Activated T-helper 1 cell treated with anti-CD3 and anti-CD28 coated beads, Interleukin-12 subunit alpha, Interleukin-12 subunit beta, Interleukin-2, Interleukin-4 antibody, amounts not matched to agents 30 ng/mL and 10 ng/mL and 1 ng/mL, durations not matched to agents 14 hours and 24 hours and 36 hours (primary cell): ENCODE measurements around the gene PSMB1. TPM values are rescaled to one million over a fixed set of nuclear protein-coding genes. Genes with fewer than 3 reads are reported as not detected.

Experiments
- DNase-seq: peaks from one replicate; pipeline ENCODE4 v3.0.0; 2021; ENCODE audit warnings: low spot score
- H3K27ac Mint-ChIP-seq: one replicate; pipeline ENCODE4 v1.8.0; 2021; ENCODE audit warnings: mild to moderate bottlenecking, mixed read lengths
- H3K27me3 Mint-ChIP-seq: one replicate; pipeline ENCODE4 v1.8.0; 2022; ENCODE audit warnings: mild to moderate bottlenecking, moderate library complexity, mixed read lengths; ENCODE audit not compliant: insufficient read depth
- H3K36me3 Mint-ChIP-seq: one replicate; pipeline ENCODE4 v1.8.0; 2021; ENCODE audit warnings: low read depth, mixed read lengths
- H3K4me1 Mint-ChIP-seq: one replicate; pipeline ENCODE4 v1.8.0; 2021; ENCODE audit warnings: low read depth, mixed read lengths
- H3K4me3 Mint-ChIP-seq: one replicate; pipeline ENCODE4 v1.8.0; 2021; ENCODE audit warnings: mild to moderate bottlenecking, moderate library complexity, mixed read lengths
- H3K9me3 Mint-ChIP-seq: one replicate; pipeline ENCODE4 v1.8.0; 2021; ENCODE audit warnings: mixed read lengths
- intact Hi-C: fragments of 100-400 bp; cut with micrococcal nuclease; formaldehyde crosslinking; loops from one replicate; pipeline ENCODE4 v1.15.1; 2024
- total RNA-seq: library from RNA; stranded (reverse); gene quantifications from 2 replicates; pipeline ENCODE4 v1.2.3, GENCODE V29; 2022

PSMB1 gene
- total RNA-seq, 1 donor from 2014 or later = 265 TPM

DNA sequence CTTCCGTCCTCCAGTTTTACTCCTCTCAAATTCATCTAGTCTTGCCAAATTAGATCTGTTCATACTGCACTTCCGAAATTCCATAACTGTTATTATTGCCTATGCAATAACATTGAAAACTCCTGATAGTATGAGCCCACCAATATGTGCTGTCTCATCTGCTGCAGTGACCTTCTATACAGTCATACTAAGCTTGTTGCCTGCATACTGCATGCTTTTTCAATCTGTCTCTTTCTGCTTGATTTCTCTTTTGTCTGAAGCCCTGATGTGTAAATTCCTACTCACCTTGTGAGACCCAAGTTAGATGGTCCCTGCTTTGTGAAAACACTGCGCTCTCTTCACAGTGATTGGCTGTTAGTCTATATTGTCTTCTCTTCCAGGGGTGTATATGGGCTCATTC lies 2.2 kb upstream of the PSMB1 start:
- peaks cover 22% of the 10 kb centered on the region for H3K36me3 Mint-ChIP-seq
- H3K27ac Mint-ChIP-seq = no peak overlapping the region
- H3K9me3 Mint-ChIP-seq = no peaks in the 10 kb centered on the region
- H3K4me3 Mint-ChIP-seq = no peak overlapping the region
- no peaks in the 10 kb centered on the region for H3K27me3 Mint-ChIP-seq
- peaks cover 25% of the 10 kb centered on the region for H3K4me1 Mint-ChIP-seq
- intact Hi-C loops = no loop called here
- no peak for DNase-seq

DNA sequence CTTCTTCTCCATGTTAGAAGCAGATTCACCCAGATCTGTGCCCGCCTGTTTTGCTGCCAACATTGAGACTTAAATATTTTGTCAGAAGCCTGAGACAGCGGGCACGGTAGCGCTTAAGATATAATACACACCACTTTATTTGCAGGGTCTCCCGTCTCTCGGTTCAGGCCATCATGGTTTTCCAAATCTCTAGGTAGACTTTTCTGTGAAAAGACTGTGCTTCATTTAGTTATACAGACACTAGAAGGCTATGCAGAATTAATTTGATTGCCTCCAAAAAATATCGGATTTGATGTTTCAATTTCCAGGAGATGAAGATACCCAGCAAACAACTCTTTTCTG lies 1.7 kb upstream of the PSMB1 start:
- peaks cover 30% of the 10 kb centered on the region for H3K4me1 Mint-ChIP-seq
- no peak overlapping the region for H3K27ac Mint-ChIP-seq
- peaks cover 20% of the 10 kb centered on the region for H3K36me3 Mint-ChIP-seq
- DNase-seq = no peak
- H3K27me3 Mint-ChIP-seq = no peaks in the 10 kb centered on the region
- no peak overlapping the region for H3K4me3 Mint-ChIP-seq
- no peaks in the 10 kb centered on the region for H3K9me3 Mint-ChIP-seq
- intact Hi-C loops = loop anchor here (1.0 kb wide), 6 partner anchors 30 to 852 kb away; partner anchors contain the start of genes C6orf120, DYNLT2, ERMARD and FAM120B

DNA sequence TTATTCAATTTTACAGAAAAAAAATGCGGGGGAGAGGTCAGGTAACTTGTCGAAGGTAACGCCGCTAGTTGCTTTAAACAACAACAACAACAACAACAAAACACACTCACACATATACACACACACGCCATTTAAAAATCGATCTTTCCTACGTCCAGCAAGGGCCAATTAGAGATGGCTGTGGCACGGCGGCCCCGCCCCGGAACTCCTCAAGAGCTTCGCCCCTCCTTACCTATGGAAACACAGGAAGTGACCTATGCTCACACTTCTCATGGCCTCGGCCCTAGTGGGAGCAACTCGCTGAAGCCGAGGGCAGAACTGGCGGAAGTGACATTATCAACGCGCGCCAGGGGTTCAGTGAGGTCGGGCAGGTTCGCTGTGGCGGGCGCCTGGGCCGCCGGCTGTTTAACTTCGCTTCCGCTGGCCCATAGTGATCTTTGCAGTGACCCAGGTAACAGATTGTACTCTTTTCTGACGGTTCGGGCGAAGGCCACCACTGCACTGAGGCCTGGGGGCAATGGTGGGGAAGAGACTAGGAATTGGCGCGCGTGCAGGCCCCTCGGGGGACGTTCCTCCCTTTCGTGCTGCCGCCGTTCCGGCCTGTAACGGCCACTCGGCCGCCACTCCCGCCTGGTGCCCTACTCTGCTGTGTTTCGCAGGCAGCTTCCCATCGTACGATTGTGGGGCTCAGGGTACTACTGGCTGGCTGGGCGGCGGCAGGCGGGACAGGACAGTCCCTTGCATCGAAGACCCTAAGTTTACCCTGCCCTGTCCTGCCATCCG lies 1.1 kb upstream of the PSMB1 start, which contains the start of gene TBP:
TBP (plus strand) TSS at position 357 of the 783 bp plus-strand sequence. CDS start 2,661 bp downstream, outside the sequence.
- H3K27me3 Mint-ChIP-seq = no peaks in the 10 kb centered on the region

DNA sequence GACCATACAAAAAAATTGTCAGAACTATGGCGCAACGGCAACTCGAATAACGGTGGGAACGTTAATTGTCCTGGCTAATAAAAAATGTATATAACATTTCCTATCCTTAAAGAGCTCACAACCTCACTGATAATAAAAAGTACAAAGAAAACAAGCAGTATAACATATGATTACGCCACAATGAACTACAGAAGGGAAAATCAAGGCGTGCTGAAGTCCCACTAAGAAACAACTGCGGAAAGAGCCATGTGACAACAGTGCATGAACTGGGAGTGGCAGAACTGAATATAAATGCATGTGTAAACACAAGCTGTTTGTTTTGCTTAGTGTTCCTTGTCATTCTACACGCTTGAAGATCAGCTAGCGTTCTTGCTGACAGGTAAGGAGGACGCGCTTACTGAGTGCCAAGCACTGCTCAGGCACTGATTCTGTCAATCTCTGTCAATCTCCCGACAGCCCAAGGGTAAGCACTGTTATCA lies 466 bp upstream of the PSMB1 start:
- H3K4me1 Mint-ChIP-seq = peaks cover 35% of the 10 kb centered on the region
- no peaks in the 10 kb centered on the region for H3K9me3 Mint-ChIP-seq
- peaks cover 20% of the 10 kb centered on the region for H3K36me3 Mint-ChIP-seq
- H3K27ac Mint-ChIP-seq = no peak overlapping the region
- no peak for DNase-seq
- intact Hi-C loops = loop anchor here (1.0 kb wide), 6 partner anchors 31 to 851 kb away; partner anchors contain the start of genes C6orf120, DYNLT2, ERMARD and FAM120B
- no peak overlapping the region for H3K4me3 Mint-ChIP-seq
- no peaks in the 10 kb centered on the region for H3K27me3 Mint-ChIP-seq

More for the DNA sequence above, 1.1 kb upstream of the PSMB1 start, which contains the start of gene TBP:
- intact Hi-C loops = loop anchor here (1.0 kb wide), 6 partner anchors 30 to 852 kb away; partner anchors contain the start of genes C6orf120, DYNLT2, ERMARD and FAM120B
- Mint-ChIP-seq H3K4me1 (peaks cover 34% of the 10 kb centered on the region), H3K4me3 (no peak within 1 kb of the TSS), H3K36me3 (peaks cover 17% of the 10 kb centered on the region), H3K9me3 (no peaks in the 10 kb centered on the region), H3K27ac (no peak within 1 kb of the TSS)
- DNase-seq = peak; percentile 96

DNA sequence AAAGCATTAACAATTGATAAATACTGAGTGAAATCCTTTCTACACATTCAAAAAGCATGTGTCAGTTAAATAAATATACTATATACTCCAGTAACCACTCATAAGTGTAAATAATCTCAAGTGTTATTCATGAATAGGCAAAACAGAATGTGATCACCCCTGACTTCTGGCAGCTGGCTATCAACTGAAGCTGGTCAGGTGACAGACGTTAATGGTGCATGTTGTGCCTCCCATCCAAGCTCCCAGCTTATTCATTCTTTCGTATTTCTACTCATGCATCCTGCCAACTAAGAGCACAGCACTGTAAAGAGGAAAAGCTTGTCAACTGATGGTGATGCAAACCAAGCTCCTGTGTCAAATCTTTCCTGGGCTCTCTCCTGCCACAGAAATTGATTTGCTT lies 7.7 kb downstream of the PSMB1 start:
- intact Hi-C loops = no loop called here
- H3K27me3 Mint-ChIP-seq = no peaks in the 10 kb centered on the region
- H3K9me3 Mint-ChIP-seq = no peaks in the 10 kb centered on the region
- H3K4me3 Mint-ChIP-seq = no peak overlapping the region
- H3K4me1 Mint-ChIP-seq = peaks cover 51% of the 10 kb centered on the region
- H3K27ac Mint-ChIP-seq = no peak overlapping the region
- no peak for DNase-seq
- peaks cover 59% of the 10 kb centered on the region for H3K36me3 Mint-ChIP-seq

DNA sequence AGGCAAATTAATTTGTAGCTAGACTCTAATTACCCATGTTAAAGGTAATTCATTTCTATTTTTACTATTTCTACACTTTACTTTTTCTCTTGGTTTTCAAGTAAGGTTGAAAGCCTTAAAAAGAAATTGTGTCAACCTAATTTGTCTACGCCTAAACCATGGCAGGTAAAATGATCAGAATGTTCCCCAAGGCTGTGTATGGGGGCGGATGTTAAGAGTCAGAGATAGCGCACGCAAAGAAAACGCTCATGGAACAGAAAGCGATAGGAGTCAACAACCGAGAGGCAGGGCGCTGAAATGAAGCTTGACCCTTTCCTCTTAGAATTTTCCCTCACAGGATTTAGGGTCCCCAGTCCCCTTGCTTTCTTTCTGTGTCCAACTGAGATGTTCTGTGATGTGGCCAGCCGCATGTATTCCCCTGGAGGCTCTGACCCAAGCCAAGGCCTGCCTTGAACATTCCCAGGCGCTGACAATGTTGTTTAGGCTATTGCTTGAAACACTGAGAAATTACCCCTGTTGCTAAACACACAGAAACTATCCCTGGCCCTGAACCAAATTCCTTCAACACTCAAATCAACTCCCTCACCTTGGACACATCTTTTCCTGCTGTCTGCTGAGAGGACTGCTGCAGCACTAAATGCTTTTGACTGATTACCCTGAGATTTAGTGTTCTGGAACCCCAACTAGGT lies 10.9 kb downstream of the PSMB1 start:
- H3K4me3 Mint-ChIP-seq = no peak overlapping the region
- H3K9me3 Mint-ChIP-seq = no peaks in the 10 kb centered on the region
- peaks cover 30% of the 10 kb centered on the region for H3K4me1 Mint-ChIP-seq
- intact Hi-C loops = no loop called here
- no peak for DNase-seq
- no peaks in the 10 kb centered on the region for H3K27me3 Mint-ChIP-seq
- H3K36me3 Mint-ChIP-seq = peaks cover 53% of the 10 kb centered on the region
- H3K27ac Mint-ChIP-seq = no peak overlapping the region

DNA sequence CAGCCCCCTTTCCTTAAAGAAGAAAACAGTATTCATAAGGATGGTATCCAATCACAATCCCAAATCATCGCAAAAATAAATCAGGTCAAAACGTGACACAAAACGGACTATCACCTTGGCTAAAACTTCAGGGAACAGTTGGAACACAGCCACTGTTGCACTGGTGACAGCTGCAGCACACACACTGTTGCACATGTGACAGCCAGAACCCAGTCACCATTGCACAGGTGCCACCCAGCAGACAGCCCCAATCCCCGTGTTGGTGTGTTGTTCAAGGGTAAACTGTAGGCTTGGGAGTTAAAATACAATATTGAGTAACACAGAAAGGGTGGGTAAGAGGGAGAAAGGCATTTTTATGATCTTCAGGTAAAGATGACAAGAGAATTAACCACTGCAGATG lies 15.8 kb downstream of the PSMB1 start:
- Mint-ChIP-seq H3K4me1 (peaks cover 18% of the 10 kb centered on the region), H3K9me3 (no peaks in the 10 kb centered on the region), H3K4me3 (no peak overlapping the region), H3K27ac (no peak overlapping the region), H3K36me3 (peaks cover 57% of the 10 kb centered on the region), H3K27me3 (no peaks in the 10 kb centered on the region)
- no peak for DNase-seq
- intact Hi-C loops = no loop called here

DNA sequence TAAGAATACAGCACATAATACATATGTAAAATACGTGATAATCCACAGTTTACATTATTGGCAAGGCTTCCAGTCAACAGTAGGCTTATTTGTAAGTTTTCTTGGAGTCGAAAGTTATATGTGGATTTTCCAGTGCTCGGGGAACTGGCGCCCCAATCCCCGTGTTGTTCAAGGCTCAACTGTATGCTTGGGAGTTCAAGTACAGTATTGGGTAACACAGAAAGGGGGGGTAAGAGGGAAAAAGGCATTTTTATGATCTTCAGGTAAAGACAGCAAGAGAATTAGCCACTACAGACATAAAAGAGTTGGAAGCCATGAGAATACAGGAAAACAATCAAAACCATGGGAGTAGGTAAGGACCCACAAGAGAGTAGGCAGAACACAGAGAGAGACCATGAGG lies 16.4 kb downstream of the PSMB1 start:
- no peaks in the 10 kb centered on the region for H3K9me3 Mint-ChIP-seq
- intact Hi-C loops = no loop called here
- no peak overlapping the region for H3K27ac Mint-ChIP-seq
- H3K4me3 Mint-ChIP-seq = no peak overlapping the region
- peaks cover 53% of the 10 kb centered on the region for H3K36me3 Mint-ChIP-seq
- DNase-seq = no peak
- H3K27me3 Mint-ChIP-seq = no peaks in the 10 kb centered on the region
- peaks cover 17% of the 10 kb centered on the region for H3K4me1 Mint-ChIP-seq

DNA sequence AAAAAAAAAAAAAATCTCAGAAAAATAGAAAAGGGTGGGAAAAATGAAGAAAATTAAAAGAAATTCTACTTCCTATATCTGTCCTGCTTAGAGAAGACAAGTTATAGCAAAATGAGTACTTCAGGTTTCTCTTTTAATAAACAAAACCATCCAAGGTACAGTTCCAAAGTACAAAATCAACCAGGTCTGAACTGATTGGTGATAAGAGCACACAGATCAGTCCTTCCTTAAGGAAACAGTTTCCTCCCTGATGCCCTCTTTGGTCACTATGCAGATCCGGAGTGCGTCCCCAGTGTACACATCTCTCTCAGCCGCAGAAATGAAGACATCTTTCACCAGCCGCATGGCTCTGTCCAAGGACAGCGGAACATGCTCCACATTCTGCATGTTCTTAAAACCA lies 18.1 kb downstream of the PSMB1 start:
- no peak for DNase-seq
- Mint-ChIP-seq H3K27ac (no peak overlapping the region), H3K36me3 (peaks cover 44% of the 10 kb centered on the region), H3K4me3 (no peak overlapping the region), H3K27me3 (no peaks in the 10 kb centered on the region), H3K9me3 (no peaks in the 10 kb centered on the region), H3K4me1 (peaks cover 4% of the 10 kb centered on the region)
- intact Hi-C loops = no loop called here

DNA sequence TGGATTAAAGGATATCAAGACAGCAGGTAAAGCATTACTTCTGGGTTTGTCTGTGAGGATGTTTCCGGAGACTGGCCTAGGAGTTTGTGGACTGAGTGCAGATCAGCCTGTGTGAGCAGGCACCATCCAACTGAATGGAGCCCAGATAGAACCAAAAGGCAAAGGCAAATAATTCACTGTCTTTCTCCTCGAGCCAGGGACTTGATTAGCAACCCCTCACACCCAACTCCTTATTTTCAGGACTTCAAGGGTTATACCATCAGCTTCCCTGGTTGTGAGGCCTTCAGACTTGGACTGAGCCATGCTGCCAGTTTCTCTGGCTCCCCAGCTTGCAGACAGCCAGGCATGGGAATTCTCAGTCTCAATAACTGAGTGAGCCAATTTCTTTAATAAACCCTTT lies 19.3 kb downstream of the PSMB1 start:
- Mint-ChIP-seq H3K9me3 (no peaks in the 10 kb centered on the region), H3K36me3 (peaks cover 40% of the 10 kb centered on the region), H3K27ac (no peak overlapping the region), H3K27me3 (no peaks in the 10 kb centered on the region), H3K4me3 (no peak overlapping the region), H3K4me1 (no peaks in the 10 kb centered on the region)
- no peak for DNase-seq
- intact Hi-C loops = no loop called here

DNA sequence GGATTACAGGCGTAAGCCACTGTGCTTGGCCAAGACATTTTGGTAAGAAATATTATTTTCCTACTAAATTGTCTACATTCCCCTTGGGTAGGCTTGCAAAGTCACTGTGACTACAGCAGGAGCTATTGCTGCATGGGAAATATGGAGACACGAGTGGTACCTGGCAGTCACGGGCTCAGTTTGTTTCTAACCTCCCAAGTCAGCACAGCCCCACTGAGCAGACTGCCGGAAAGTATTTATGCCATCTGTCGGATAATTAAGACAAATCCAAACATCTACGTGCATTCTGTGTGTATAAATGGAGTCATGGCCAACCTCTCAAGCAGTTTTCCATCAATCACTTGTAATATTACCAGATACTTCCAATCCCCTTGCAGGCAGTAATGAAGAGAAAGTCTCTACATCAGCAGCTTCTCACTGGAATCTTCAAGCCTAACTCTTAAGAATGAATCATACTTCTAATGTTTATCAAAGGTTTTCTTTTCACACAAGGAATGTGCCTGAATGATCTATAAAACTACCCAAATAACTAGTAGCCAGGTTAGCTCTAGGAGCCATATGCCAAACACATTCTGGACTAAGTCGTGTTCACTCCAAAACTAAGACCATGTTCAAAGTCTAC lies 20.1 kb downstream of the PSMB1 start:
- no peaks in the 10 kb centered on the region for H3K27me3 Mint-ChIP-seq
- no peak for DNase-seq
- intact Hi-C loops = no loop called here

DNA sequence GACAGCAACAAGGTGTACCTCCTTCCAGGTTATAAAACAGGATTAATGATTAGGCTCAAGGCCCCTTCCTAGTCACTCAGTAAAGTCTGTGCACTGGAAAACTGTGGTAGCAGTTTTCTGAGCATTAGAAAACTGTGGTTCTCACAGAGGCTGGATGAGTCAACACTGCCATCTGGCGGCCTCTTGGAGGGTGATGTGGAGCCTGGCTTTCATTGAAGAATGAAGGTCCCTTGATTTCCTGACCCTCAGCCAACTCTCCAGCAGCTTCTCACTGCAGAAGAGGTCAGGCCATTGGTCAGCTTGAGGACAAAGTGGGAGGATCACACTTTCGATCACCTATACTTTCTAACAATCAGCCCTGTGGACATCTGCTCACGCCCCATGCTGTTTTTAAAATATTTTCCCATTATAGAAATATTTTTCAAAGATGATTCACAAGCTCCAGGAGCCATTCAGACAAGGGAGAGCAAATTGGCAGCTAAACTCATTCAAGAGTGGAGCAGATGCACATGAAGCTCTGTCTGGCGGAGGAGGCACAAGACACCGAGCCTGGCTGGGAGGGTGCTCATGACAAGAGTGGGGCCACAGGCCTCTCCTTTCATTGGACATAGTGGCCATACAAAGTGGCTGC lies 23.2 kb downstream of the PSMB1 start:
- H3K4me3 Mint-ChIP-seq = no peak overlapping the region
- H3K9me3 Mint-ChIP-seq = no peaks in the 10 kb centered on the region
- no peak overlapping the region for H3K27ac Mint-ChIP-seq
- intact Hi-C loops = loop anchor here (1.0 kb wide), 2 partner anchors 699 to 1635 kb away; no protein-coding TSS in a partner anchor
- DNase-seq = peak; percentile 43
- peaks cover 12% of the 10 kb centered on the region for H3K36me3 Mint-ChIP-seq
- H3K4me1 Mint-ChIP-seq = no peaks in the 10 kb centered on the region
- H3K27me3 Mint-ChIP-seq = peaks cover 3% of the 10 kb centered on the region

More for the DNA sequence above, 20.1 kb downstream of the PSMB1 start:
- H3K36me3 Mint-ChIP-seq = peaks cover 37% of the 10 kb centered on the region
- no peaks in the 10 kb centered on the region for H3K4me1 Mint-ChIP-seq
- H3K9me3 Mint-ChIP-seq = no peaks in the 10 kb centered on the region
- H3K27ac Mint-ChIP-seq = no peak overlapping the region
- H3K4me3 Mint-ChIP-seq = no peak overlapping the region
